RKO (cell line): ENCODE results near the gene C11orf86.
A peak's percentile ranks its signal among the peaks of the same experiment; 100 is the strongest.
"Not testable (repeated sequence)": the region's sequence is repeated elsewhere in the genome, so short reads cannot be mapped to it uniquely, and the experiment has no call there.

Source experiments
- DNase-seq: peaks from one replicate; pipeline ENCODE4 v3.0.0-alpha.2; 2016; ENCODE audit warnings: low spot score

C11orf86 gene, protein sequence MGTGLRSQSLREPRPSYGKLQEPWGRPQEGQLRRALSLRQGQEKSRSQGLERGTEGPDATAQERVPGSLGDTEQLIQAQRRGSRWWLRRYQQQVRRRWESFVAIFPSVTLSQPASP

DNA sequence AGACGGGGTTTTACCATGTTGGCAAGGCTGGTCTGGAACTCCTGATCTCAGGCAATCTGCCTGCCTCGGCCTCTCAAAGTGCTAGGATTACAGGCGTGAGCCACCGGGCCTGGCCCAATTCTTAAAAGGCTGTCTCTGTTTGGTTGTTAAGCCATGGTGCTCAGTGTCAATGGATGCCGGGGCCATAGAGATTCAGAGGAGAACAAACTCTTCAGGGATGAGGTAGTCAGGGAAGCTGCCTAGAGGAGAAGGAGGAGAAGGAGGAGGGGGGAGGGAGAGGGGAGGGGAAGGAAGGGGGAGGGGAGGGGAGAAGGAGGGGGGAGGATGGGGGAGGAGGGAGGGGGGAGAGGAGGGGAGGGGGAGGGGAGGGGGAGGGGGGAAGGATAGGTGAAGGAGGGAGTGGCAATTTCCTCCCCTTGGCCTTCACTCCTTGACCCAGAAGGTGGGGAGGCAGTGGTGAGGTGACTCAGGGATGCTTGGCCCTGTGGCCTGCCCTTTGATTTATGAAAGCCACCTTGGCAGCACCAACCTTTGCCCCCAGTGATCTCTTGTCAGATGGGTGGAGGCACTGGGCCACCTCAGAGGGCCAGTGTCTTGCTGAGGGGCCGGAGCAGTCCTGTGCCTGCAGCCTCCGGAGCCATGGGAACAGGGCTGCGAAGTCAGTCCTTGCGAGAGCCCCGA, at the start of gene C11orf86:
Gene C11orf86 (plus strand): TSS at position 581 of the 681 bp plus-strand sequence. CDS start 59 bp downstream, at position 640.
- no peak for DNase-seq

DNA sequence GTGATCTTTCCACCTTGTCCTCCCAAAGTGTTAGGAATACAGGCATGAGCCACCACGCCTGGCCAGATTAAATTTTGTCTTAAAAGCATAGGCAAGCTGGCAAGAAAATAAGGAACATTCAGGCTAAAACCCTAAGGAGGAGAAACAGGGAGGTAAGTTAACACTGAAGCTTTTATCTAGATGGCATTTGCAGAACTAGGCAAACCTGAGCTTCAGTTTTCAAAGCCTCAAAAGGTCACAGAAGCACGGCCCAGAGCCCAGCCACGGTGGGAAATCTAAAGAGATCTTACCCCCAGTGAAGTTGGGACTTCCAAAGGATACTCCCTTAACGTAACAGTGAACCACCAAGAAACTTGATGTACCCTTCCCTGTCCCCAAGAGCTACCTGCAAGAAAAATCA, 45.4 kb upstream of the C11orf86 start:
- no peak for DNase-seq

DNA sequence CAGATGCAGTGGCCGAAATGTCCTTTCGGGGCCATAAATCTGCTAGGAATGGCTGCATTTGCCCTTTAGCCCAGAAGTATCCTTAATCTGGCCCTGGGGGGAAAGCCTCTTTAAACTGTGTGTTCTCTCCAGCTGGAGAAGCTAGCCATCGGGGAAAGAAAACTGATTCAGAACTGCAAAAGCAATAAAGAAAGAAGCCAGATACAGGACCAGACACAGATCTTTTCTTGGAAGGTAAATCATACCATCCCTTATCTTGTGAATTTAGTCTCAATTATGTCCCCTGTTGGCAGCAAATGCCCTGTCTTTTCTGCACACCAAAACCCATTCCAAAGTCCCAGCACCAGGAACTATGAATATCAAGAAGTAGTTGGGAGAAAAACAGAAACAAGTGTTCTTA, 42.6 kb upstream of the C11orf86 start:
- no peak for DNase-seq

DNA sequence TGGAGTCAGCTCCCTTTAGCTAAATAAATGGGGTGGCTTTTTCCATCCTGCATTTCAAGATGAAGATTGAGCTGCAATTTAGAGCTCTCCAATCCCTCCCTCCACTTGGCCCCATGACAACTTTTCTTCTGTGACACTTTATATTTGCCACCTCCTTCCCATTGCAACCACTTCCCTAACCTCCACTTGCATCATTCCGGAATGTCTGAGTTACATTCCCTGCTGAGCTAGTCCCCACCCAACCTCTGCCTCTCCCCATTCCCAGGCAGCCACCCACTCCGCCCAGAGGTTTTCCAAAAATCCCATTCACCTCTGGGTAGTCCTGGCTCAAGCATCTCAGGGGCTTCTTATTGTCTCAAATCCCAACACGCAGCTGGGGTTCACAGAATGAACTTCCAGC, 41.6 kb upstream of the C11orf86 start:
- DNase-seq, result no peak

DNA sequence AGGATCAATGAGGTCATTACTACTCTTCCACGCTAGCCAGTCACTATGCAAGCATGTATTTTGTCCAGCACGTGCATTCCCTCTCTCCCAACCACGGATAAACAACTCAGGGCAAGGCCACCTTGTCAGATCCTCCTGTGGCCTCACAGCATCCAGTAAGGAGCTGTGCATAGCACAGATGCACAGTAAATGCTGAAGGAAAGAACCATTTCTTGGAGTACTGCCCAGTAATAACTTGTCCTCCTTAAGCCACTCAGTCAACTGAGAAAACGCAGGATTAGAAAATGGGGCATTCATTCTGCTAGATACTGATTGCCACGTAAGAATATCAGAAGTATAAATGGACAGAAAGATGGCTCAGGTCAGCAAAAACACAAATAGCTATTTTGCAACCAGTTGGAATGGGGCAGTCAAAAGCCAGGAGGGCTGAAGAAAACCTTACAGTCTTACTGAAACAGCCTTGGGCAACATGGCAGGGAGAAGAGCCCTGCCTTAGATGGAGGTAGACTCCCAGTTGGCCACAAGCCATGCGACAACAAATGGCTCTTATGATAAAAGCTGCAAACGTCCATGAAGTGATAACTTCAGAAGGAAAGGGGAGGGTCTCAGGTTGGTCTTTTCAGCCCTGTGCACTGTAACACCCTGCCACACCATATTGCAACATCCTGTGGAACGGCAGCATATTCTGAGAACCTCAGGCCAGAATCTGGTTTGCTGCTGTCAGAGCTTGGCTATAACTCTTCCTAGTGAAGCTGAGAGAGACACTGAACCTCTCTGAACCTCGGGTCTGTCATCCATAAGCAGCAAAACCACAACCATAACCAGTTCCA, 39.9 kb upstream of the C11orf86 start:
- DNase-seq, result no peak

DNA sequence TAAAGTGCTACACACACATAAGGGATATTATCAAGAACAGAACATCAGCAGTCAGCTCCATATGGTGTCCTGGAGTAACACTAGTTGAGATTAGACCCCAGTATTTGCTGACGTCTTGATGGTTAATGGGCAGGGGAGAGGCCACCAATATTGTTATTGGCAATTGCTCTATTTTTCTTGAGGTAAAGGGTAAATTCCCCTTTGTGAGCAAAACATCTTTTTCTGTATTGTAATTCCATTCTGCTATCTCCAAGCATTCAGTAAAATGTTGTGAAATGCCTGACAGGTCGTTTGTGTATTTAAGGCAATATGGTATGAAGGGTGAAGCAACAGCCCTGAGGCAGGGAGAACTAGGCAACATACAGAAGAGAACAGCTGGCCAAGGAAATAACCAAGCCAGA, 38.8 kb upstream of the C11orf86 start:
- DNase-seq, result no peak

DNA sequence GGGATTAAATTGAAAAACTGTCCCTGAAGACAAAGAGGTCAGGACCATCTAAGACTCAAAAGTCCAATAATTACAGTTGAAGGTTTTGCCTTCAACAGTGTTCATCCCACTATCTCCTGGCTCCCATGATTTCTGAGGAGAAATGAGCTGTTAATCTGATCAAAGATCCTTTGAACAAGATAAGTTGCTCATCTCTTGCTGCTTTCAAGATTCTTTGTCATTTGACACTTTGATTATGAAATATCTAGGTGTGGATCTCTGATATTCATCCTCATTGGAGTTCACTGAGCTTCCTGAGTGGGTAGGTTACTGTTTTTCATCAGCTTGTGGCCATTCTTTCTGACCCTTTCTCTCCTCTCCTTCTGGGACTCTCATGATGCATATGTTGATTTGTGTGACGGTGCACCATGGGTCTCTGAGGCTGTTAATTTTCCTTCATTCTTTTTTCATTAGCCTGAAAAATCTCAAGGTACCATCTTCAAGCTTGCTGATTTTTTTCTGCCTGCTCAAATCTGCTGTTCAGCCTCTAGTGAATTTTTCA, 37.8 kb upstream of the C11orf86 start:
- DNase-seq, result no peak

DNA sequence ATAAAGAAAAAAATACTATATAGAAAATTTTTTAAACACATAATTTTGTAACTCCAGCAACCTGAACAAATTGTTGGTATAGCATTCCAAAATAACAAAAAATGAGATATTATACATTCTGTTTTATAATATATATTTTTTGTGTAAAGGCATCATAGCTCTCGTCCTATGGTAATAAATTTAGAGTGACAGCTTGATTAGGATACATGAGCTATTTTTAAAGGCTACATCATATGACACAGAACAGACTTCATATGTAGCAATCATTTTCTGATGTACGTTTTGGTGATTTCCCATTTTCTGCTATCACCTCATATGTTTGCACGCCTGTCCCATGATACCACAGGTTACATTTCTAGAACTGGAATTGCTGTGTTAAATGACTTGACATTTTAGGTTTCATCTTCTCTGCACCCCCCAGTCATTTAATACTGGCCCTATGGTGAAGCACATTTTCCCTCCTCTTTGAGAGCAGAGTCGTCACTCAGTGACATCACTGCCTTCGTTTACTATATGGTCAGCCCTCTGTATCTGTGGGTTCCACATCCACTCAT, 36.4 kb upstream of the C11orf86 start:
- DNase-seq, result no peak

DNA sequence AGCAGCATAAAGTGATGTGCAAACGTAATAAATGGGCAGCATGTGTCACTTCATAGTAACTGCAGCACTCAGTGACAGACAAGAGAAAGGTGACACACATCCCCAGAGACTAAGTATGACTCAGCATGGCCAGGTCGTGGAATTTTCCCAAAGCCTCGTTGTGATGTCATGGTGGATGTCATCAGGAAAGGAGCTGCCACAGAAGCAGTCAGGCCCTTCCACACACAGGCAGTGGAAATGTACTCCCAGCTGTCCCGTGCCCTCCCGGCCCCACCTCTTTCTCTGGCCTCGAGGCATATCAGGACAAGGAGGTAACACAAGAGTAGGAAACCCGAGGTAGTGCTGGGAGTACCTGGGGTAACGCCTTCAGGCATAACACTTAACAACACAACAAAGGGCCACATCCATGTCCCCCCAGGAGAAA, 25.0 kb upstream of the C11orf86 start:
- DNase-seq, result peak; percentile 90

DNA sequence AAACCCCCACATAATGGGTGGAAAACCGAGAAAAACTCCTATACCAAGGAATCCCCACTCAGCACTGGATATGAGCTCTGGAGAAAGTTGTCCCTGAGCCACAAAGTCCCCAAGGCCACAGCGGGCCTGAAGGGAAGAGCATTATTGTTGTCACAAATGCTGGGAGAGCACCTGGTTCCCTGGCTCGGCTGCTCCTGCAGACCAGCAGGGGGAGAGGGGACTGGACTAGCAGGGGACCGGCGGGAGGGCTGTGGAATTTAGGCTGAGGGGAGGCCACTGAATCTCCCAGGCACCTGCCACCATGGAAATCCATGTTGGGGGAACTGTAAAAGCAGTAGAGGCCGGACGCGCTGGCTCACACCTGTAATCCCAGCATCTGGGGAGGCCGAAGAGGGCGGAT, 24.0 kb upstream of the C11orf86 start:
- no peak for DNase-seq

DNA sequence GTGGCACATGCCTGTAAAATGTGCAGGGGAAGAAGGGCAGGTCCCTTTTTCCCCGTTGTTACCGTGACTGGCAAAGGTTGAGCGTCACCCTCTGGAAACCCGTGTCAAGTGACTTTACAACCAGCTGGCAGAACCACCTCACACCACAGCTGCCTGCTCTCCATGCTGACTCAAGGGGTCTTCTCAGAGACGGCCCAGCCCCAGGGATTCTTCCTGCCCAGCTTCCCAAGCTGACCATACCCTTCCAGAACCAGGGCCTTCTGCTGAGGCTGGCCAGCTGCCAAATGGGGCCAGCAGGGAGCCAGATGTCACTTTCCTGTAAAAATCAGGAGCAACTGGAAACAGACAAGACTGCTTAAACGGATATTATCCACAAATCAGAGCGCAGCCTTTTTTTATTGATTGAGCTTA, 23.2 kb upstream of the C11orf86 start:
- DNase-seq, result no peak

DNA sequence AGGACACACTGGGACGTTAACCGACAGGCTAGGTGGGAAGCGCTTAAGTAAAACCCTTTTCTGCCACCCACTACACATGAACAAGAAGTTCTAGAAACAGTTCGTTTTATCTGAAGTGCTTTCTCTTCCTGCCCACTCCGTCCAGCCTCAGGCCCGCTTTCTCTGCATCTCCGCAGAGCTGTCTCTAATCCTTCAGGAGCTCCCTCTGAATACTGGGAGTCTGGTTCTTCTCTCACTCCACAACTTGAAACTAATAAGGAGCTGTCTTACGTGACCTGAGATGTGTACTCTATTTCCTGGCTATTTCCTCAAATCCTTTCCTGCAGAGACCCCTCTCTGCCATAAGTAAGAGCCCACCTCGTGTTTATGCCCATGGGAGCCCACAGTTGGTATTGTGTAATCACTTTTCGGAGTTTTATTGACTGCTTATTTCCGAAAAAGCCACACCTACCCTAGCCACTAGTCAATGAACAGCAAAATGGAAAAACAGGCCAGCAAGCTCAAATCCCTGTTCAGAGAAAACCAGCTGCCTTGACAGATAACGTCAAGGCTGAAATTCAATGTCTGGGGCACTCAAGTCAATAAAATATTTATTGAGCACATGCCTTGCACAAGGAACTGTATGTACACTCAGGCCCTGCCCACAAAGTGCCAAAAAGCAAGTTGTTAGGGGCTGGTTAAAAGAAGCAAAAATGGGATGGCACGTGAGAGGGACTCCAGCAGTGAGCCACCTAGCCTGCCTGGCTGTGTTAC, 21.8 kb upstream of the C11orf86 start:
- DNase-seq, result no peak

DNA sequence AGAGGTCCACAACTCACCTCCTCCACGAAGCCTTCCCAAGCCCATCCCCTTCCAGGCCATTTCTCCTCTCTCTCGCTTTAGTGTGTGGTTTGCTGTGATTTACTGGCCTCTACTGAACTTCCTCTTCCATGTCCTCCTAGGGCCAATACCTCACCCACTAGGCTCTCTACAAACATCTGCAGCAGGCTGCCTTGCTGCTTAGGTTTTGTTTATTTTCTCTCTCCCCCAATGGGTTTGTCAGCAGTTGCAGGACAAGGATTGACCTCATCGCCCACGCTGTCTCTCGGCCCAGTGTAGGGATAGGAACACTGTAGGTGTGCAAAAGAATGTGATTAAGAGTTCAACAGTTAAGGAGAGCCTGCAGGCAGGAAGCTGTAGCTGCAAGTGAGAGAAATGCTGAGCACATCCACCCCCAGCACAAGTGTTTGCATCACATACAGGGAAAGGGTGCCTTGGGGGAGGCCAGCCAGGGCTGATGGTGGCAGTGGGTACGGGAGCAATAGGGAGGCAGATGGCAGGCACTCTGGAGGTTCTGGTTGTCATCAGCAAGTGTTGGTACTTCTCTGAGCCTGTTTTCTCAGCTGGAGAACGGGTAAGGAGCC, 18.3 kb upstream of the C11orf86 start:
- peak; percentile 35 for DNase-seq

DNA sequence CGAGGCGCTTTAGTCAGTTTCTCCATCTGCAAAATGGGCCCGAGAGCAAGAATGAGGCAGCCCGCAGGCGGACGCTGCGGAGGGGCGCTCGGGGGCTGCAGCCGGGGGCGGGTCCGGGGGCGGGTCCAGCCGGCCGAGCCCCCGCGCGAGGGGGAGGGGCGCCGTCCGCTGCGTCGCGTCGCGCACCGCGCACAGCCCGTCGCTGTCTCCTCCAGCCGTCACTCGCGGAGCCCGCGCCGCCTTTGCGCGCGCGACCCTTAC, 17.2 kb upstream of the C11orf86 start:
- no peak for DNase-seq

DNA sequence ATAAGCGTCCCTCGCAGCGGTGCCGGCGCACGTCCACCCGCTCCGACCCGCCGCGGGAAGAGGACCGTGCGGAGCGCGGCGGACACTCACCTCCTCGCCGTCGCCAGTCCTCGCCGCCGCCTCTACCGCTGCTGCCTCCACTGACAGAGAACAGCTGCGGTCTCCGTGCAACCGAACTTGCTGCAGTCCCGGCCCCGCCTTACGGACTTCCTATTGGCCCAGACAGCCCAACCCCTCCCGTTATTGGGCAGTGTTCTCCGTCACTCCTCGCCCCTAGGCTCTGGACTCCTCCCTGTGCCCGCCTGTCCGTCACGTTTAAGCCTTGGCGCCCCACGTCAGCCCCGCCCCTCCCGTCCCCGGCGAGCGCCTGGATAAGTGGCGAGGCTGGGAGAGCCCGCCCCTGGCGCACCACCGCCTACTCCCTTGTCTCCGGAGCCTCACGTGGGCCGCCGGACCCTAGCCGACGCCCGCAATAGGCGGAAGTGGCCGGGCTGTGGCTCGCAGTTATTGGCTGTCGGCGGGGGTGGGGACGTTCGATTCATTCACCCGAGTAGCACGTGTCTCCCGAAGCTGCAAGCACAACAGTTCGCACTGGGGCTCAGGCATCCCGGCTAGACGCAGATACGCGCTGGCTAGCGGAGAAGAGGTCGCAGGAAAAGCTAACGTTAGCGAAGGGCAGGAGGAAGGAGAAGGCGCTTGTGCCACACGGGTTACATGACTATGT, 16.7 kb upstream of the C11orf86 start, which contains the start of gene PC:
Gene PC (minus strand): TSS at position 152 of the 724 bp plus-strand sequence. CDS start 86,224 bp downstream, outside the sequence.
- DNase-seq, result peak; percentile 96

DNA sequence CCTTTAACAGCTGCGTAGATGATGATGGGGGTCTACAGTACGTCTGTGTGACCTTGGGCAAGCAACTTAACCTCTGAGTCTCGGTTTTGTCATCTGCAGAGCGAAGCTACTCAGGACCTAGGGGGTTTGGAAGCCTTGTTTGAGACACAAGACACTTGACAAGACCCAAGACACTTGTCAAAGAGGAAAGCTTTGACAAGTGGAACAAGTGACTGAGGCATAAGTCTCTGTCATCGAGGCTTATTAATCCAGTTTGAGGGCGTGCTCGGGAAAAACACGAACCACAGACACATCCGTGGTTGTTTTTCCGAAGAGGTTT, 16.2 kb upstream of the C11orf86 start:
- no peak for DNase-seq

DNA sequence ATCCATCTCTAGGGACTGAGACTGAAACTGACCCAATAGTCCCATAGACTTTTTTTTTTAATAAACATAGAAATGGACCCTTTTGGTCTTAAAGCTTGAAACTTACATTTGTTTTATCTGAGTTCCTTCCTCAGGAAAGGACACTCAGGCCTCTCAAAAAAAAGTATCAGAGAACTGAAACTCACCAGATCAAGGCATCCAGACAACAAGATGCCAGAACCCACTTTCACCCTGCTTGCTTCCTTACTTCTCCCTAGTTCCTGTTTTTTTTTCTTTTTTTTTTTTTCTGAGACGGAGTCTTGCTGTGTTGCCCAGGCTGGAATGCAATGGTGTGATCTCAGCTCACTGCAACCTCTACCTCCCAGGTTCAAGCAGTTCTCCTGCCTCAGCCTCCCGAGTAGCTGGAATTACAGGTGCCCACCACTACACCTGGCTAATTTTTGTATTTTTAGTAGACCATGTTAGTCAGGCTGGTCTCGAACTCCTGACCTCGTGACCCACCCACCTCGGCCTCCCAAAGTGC, 13.4 kb upstream of the C11orf86 start:
- DNase-seq, result not testable (repeated sequence)

DNA sequence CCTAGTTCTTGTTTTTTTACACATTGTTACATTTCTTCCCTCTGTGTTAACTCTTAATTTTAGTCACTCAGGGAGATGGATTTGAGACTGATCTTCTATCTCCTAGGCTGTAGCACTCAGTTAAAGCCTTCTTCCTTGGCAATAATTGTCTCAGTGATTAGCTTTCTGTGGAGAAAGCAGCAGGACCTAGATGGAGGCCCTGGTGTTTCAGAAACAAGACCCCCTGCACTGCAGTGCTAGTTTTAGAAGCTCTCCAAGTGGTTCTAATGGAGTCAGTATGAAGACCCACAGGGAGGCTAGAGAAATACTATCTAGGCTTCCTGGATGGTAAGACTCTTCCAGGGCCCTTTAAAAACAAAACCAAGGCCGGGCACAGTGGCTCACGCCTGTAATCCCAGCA, 12.9 kb upstream of the C11orf86 start:
- DNase-seq, result no peak

DNA sequence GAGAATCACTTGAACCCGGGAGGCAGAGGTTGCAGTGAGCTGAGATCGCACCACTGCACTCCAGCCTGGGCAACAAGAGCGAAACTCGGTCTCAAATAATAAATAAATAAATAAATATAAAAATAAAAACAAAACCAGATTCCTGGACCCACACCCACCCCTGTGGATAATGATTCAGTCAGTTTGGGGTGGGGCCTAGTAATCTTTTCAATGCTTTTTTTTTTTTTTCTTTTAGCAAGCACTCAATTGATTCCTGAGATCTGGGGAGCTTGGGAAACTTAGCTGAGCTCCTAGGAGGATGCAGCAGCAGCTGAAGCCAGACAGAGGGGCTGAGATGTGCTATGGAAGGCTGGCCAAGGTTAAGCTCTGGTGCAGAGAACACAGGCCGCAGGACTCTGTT, 12.3 kb upstream of the C11orf86 start:
- DNase-seq, result no peak

DNA sequence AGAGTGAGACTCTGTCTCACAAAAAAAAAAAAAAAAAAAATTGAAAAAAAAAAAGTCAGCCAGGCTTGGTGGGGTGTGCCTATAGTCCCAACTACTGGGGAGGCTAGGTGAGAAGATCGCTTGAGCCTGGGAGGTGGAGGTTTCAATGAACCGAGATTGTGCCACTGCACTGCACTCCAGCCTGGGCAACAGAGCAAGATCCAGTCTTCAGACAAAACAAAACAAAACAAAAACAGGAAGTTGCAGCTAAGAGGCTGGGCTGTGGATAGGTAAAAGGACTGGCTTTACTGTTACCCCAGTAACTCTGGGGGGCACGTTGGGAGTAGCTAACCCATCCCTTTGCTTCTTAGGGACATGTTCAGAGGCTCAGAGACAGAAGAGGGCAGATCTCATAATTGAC, 10.6 kb upstream of the C11orf86 start:
- no peak for DNase-seq

DNA sequence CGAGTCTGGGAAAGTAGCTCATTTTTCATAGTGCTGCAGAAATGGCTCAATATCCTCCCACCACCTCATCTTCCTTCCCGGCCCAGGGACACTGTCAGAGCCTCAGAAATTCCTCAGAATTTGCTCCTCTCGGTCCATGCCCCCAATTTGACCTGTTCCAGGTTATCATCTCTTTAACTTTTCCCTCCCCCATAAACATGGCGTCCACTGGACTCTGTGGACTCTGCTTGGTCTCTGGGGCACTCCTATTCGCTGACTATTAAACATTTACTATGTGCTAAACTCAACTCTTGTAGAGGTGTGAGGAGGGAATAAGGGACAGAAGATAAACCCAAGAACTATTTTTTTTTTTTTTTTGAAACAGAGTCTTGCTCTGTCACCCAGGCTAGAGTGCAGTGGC, 8.8 kb upstream of the C11orf86 start:
- no peak for DNase-seq
